ENCODE data around the gene IHH. TPM values are rescaled to one million over a fixed set of nuclear protein-coding genes. Genes with fewer than 3 reads are reported as not detected.

IHH gene
- total RNA-seq, 1 donor from 2014 or later: not detected

DNA sequence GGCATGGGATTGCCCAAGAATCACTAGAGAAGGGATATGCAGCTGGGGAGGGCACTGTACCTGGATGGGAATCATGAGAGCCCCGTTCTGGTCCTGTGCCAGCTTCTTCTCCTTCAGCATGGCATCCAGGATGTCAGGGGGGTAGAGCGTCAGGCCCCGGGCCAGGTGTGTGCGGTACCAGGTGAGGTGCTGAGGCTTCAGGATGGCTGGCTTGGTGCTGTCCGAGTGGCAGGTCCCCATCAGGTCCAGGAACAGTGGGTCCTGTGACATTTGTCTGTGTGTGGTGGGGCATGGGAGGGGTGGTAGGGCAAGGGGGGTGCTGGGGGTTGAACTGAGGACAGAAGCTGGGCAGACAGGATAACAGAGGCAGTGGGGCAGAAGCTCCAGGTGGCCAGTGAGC is 32.6 kb downstream of the IHH start:
- H3K4me3 Mint-ChIP-seq (ENCODE audit: unreplicated experiment): no peak overlapping the region
- H3K36me3 Mint-ChIP-seq (ENCODE audit: low read depth, unreplicated experiment): no peaks in the 10 kb centered on the region
- DNase-seq (ENCODE audit: low spot score): no peak
- peaks cover 4% of the 10 kb centered on the region for H3K27me3 Mint-ChIP-seq (ENCODE audit: unreplicated experiment)
- H3K27ac Mint-ChIP-seq (ENCODE audit: unreplicated experiment): no peak overlapping the region
- no peak for TF ChIP-seq CTCF (IDR thresholded peaks at IDR 0.05; ENCODE audit: unreplicated experiment)
- H3K4me1 Mint-ChIP-seq (ENCODE audit: unreplicated experiment): no peaks in the 10 kb centered on the region
- no peaks in the 10 kb centered on the region for H3K9me3 Mint-ChIP-seq (ENCODE audit: unreplicated experiment)

DNA sequence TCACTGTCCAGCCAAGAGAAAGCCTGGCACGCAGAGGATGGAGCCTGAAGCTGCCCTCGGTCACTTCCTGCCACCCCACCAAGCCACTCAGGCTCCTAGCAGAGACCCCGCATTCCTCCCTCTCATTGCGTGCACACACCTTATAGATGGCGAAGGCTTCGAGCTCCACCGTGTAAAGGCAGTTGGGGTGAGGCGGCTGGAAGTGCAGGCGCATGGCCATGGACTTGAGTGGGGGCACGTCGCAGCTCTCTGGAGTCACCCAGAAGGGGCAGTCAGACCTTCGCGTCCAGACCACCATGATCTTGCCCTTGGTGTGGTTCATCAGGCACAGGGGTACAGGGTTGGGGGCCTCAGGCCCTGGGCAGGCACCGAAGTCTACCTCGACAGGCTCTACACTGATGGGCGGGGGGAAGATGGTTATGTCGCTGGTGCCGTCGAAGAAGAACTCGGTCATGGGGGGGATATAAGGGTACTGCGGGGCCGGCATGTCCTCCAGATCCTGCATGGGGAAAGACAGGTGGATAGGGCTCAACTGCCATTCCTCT is 33.1 kb downstream of the IHH start:
- Mint-ChIP-seq H3K27ac (ENCODE audit: unreplicated experiment) (no peak overlapping the region), H3K4me3 (ENCODE audit: unreplicated experiment) (no peak overlapping the region), H3K4me1 (ENCODE audit: unreplicated experiment) (no peaks in the 10 kb centered on the region), H3K36me3 (ENCODE audit: low read depth, unreplicated experiment) (no peaks in the 10 kb centered on the region), H3K27me3 (ENCODE audit: unreplicated experiment) (peaks cover 4% of the 10 kb centered on the region), H3K9me3 (ENCODE audit: unreplicated experiment) (no peaks in the 10 kb centered on the region)
- DNase-seq (ENCODE audit: low spot score): no peak
- TF ChIP-seq CTCF (IDR thresholded peaks at IDR 0.05; ENCODE audit: unreplicated experiment): no peak

- Mint-ChIP-seq H3K9me3 (ENCODE audit: unreplicated experiment) (no peaks in the 10 kb centered on the region), H3K27ac (ENCODE audit: unreplicated experiment) (no peak overlapping the region), H3K4me3 (ENCODE audit: unreplicated experiment) (no peak overlapping the region), H3K4me1 (ENCODE audit: unreplicated experiment) (no peaks in the 10 kb centered on the region), H3K27me3 (ENCODE audit: unreplicated experiment) (peaks cover 4% of the 10 kb centered on the region), H3K36me3 (ENCODE audit: low read depth, unreplicated experiment) (no peaks in the 10 kb centered on the region)
- no peak for DNase-seq (ENCODE audit: low spot score)
- no peak for TF ChIP-seq CTCF (IDR thresholded peaks at IDR 0.05; ENCODE audit: unreplicated experiment)
Measured at GRCh38 chr2:219026946-219027345, 33.8 kb downstream of the IHH start.

- peaks cover 5% of the 10 kb centered on the region for H3K27me3 Mint-ChIP-seq (ENCODE audit: unreplicated experiment)
- H3K9me3 Mint-ChIP-seq (ENCODE audit: unreplicated experiment): no peaks in the 10 kb centered on the region
- H3K4me1 Mint-ChIP-seq (ENCODE audit: unreplicated experiment): no peaks in the 10 kb centered on the region
- H3K27ac Mint-ChIP-seq (ENCODE audit: unreplicated experiment): no peak overlapping the region
- no peak overlapping the region for H3K4me3 Mint-ChIP-seq (ENCODE audit: unreplicated experiment)
- DNase-seq (ENCODE audit: low spot score): no peak
- TF ChIP-seq CTCF (IDR thresholded peaks at IDR 0.05; ENCODE audit: unreplicated experiment): no peak
- H3K36me3 Mint-ChIP-seq (ENCODE audit: low read depth, unreplicated experiment): no peaks in the 10 kb centered on the region
Measured at GRCh38 chr2:219025637-219026585, 34.8 kb downstream of the IHH start.

GRCh38 chr2:219024059-219024458 is 36.7 kb downstream of the IHH start:
- no peak for DNase-seq (ENCODE audit: low spot score)
- H3K36me3 Mint-ChIP-seq (ENCODE audit: low read depth, unreplicated experiment): no peaks in the 10 kb centered on the region
- H3K27me3 Mint-ChIP-seq (ENCODE audit: unreplicated experiment): peaks cover 10% of the 10 kb centered on the region
- no peaks in the 10 kb centered on the region for H3K9me3 Mint-ChIP-seq (ENCODE audit: unreplicated experiment)
- no peak for TF ChIP-seq CTCF (IDR thresholded peaks at IDR 0.05; ENCODE audit: unreplicated experiment)
- no peak overlapping the region for H3K4me3 Mint-ChIP-seq (ENCODE audit: unreplicated experiment)
- no peaks in the 10 kb centered on the region for H3K4me1 Mint-ChIP-seq (ENCODE audit: unreplicated experiment)
- H3K27ac Mint-ChIP-seq (ENCODE audit: unreplicated experiment): no peak overlapping the region

Measured in endothelial cell (in vitro differentiated cells).